GM18511 (cell line): ENCODE results near the gene PSMB8.

Experiments used
- ATAC-seq: cut with Tn5 transposase; IDR thresholded peaks from one replicate; pipeline ENCODE4 v1.9.1; 2021; ENCODE audit warnings: mild to moderate bottlenecking, moderate library complexity; ENCODE audit not compliant: unreplicated experiment

The PSMB8 gene

GRCh38 chr6:32799740-32800139 is 44.1 kb downstream of the PSMB8 start:
- ATAC-seq, result no peak

- ATAC-seq, result no peak
Observed at GRCh38 chr6:32799168-32799567, 44.7 kb downstream of the PSMB8 start.

- ATAC-seq, result no peak
Observed at GRCh38 chr6:32796848-32797776, 46.7 kb downstream of the PSMB8 start.

GRCh38 chr6:32794510-32794909 is 49.3 kb downstream of the PSMB8 start:
- ATAC-seq, result no peak

GRCh38 chr6:32792901-32793435 is 50.9 kb downstream of the PSMB8 start:
- ATAC-seq, result no peak
